ENCODE data around the gene PPP2R5D. TPM values are rescaled to one million over a fixed set of nuclear protein-coding genes. Genes with fewer than 3 reads are reported as not detected.

Gene PPP2R5D
- total RNA-seq, 1 experiment from 2014 or later, result 52.7 TPM

GRCh38 chr6:42984001-42984923, at the start of gene PPP2R5D (continued):
- 0 out of 2 replicates have a peak, but pooled peaks have one; percentile 51 for TF ChIP-seq FOXP4 (CRISPR knock-in tag; IDR thresholded peaks at IDR 0.05)
- no peak for TF ChIP-seq FOXJ3 (CRISPR knock-in tag; IDR thresholded peaks at IDR 0.05; ENCODE audit: borderline replicate concordance)
- TF ChIP-seq TCF7 (CRISPR knock-in tag; IDR thresholded peaks at IDR 0.05; ENCODE audit: low read depth), result no peak
- TF ChIP-seq FOXP1 (CRISPR knock-in tag; IDR thresholded peaks at IDR 0.05; ENCODE audit: borderline replicate concordance), result no peak
- no peak for TF ChIP-seq ZNF671 (CRISPR knock-in tag; IDR thresholded peaks at IDR 0.05)
- no peak for TF ChIP-seq ESRRA (CRISPR knock-in tag; IDR thresholded peaks at IDR 0.05; ENCODE audit: borderline replicate concordance)
- no peak for TF ChIP-seq ZNF416 (CRISPR knock-in tag; IDR thresholded peaks at IDR 0.05)
- no peak for TF ChIP-seq ETV6 (CRISPR knock-in tag; IDR thresholded peaks at IDR 0.05)
- TF ChIP-seq ZNF317 (CRISPR knock-in tag; IDR thresholded peaks at IDR 0.05; ENCODE audit: borderline replicate concordance, low read depth), result no peak
- TF ChIP-seq CREM (CRISPR knock-in tag; IDR thresholded peaks at IDR 0.05), result 0 out of 2 replicates have a peak, but pooled peaks have one; percentile 22

- TF ChIP-seq ZBTB21 (CRISPR knock-in tag; IDR thresholded peaks at IDR 0.05; ENCODE audit: borderline replicate concordance) (no peak), NR1H2 (CRISPR knock-in tag; IDR thresholded peaks at IDR 0.05) (no peak), IRF2 (CRISPR knock-in tag; IDR thresholded peaks at IDR 0.05; ENCODE audit: borderline replicate concordance, low read depth) (no peak), FOXP4 (CRISPR knock-in tag; IDR thresholded peaks at IDR 0.05) (no peak), EMX1 (CRISPR knock-in tag; IDR thresholded peaks at IDR 0.05) (no peak)
- ChIA-PET POLR2A (no interaction called here), CTCF (interaction anchor here (1.2 kb wide), 1 partner anchor 24 kb away, joined by 3 read pairs; no protein-coding TSS in a partner anchor)
- DNase-seq (ENCODE audit: low spot score), result no peak
- no peak for ATAC-seq
- Mint-ChIP-seq H3K4me1 (peaks cover 38% of the 10 kb centered on the region), H3K36me3 (peaks cover 57% of the 10 kb centered on the region), H3K27ac (no peak overlapping the region; the same call in 1 of the 2 replicates), H3K9me3 (no peaks in the 10 kb centered on the region), H3K4me3 (no peak overlapping the region), H3K27me3 (ENCODE audit: low read depth) (peaks cover 2% of the 10 kb centered on the region; the same call in 1 of the 2 replicates)
Observed at GRCh38 chr6:42935322-42935721, 49.0 kb upstream of the PPP2R5D start.

GRCh38 chr6:42936398-42936797, 48.0 kb upstream of the PPP2R5D start:
- ChIA-PET POLR2A (no interaction called here), CTCF (no interaction called here)
- H3K36me3 Mint-ChIP-seq, result peaks cover 56% of the 10 kb centered on the region
- H3K4me1 Mint-ChIP-seq, result peaks cover 28% of the 10 kb centered on the region
- DNase-seq (ENCODE audit: low spot score) (no peak), ATAC-seq (no peak)
- no peaks in the 10 kb centered on the region for H3K9me3 Mint-ChIP-seq
- no peak overlapping the region for H3K4me3 Mint-ChIP-seq
- H3K27me3 Mint-ChIP-seq (ENCODE audit: low read depth), result peaks cover 2% of the 10 kb centered on the region; the same call in 1 of the 2 replicates
- no peak overlapping the region for H3K27ac Mint-ChIP-seq
- TF ChIP-seq CBFB (CRISPR knock-in tag; IDR thresholded peaks at IDR 0.05; ENCODE audit: low read depth) (no peak), JUN (CRISPR knock-in tag; IDR thresholded peaks at IDR 0.05) (no peak), ZNF138 (CRISPR knock-in tag; conservative IDR thresholded peaks at IDR 0.05) (no peak), CREM (CRISPR knock-in tag; IDR thresholded peaks at IDR 0.05) (no peak), ZNF671 (CRISPR knock-in tag; IDR thresholded peaks at IDR 0.05) (no peak), FOXP1 (CRISPR knock-in tag; IDR thresholded peaks at IDR 0.05; ENCODE audit: borderline replicate concordance) (no peak), NFE2L1 (CRISPR knock-in tag; IDR thresholded peaks at IDR 0.05) (no peak), IRF1 (CRISPR knock-in tag; IDR thresholded peaks at IDR 0.05) (no peak), FOXJ3 (CRISPR knock-in tag; IDR thresholded peaks at IDR 0.05; ENCODE audit: borderline replicate concordance) (no peak), NR3C1 (CRISPR knock-in tag; conservative IDR thresholded peaks at IDR 0.05; ENCODE audit: low read depth) (no peak), GRHL2 (CRISPR knock-in tag; IDR thresholded peaks at IDR 0.05; ENCODE audit: insufficient replicate concordance, severe bottlenecking) (no peak), HMGXB4 (CRISPR knock-in tag; IDR thresholded peaks at IDR 0.05) (no peak)

Data from WTC11 (cell line).